Neural progenitor cell (in vitro differentiated cells): ENCODE results near the gene RTL10. TPM values are rescaled to one million over a fixed set of nuclear protein-coding genes. Genes with fewer than 3 reads are reported as not detected.

Experiments used
- DNase-seq: peaks from one replicate; pipeline ENCODE4 v3.0.0-alpha.2; 2016; ENCODE audit warnings: low spot score
- H2AFZ ChIP-seq: fragments of 200-600 bp; sonication (generic); replicated peaks from 2 replicates; pipeline ENCODE4 v1.6.1; 2016; ENCODE audit warnings: antibody characterized with exemption
- H3F3A ChIP-seq: fragments of 200-600 bp; sonication (generic); 2 replicates; pipeline ENCODE4 v1.6.1; 2016; ENCODE audit warnings: antibody characterized with exemption, low read depth
- H3K27ac ChIP-seq: fragments of 200-600 bp; sonication (generic); 2 replicates; pipeline ENCODE4 v1.5.1; 2016; ENCODE audit warnings: mild to moderate bottlenecking
- H3K27me3 ChIP-seq: fragments of 200-600 bp; sonication (generic); 2 replicates; pipeline ENCODE4 v1.6.1; 2016; ENCODE audit warnings: mild to moderate bottlenecking, moderate library complexity
- H3K36me3 ChIP-seq: fragments of 200-600 bp; sonication (generic); 2 replicates; pipeline ENCODE4 v1.5.1; 2016
- H3K4me1 ChIP-seq: fragments of 200-600 bp; sonication (generic); 2 replicates; pipeline ENCODE4 v1.6.1; 2016; ENCODE audit warnings: mixed run types
- H3K4me2 ChIP-seq: fragments of 200-600 bp; sonication (generic); 2 replicates; pipeline ENCODE4 v1.6.1; 2016
- H3K4me3 ChIP-seq: fragments of 200-600 bp; sonication (generic); 2 replicates; pipeline ENCODE4 v1.5.1; 2016
- H3K79me2 ChIP-seq: fragments of 200-600 bp; sonication (generic); 2 replicates; pipeline ENCODE4 v1.6.1; 2016; ENCODE audit warnings: low read depth
- H3K9ac ChIP-seq: fragments of 200-600 bp; sonication (generic); 2 replicates; pipeline ENCODE4 v1.6.1; 2016
- H3K9me3 ChIP-seq: fragments of 200-600 bp; sonication (generic); 2 replicates; pipeline ENCODE4 v1.5.1; 2016; ENCODE audit warnings: low read depth
- H4K20me1 ChIP-seq: fragments of 200-600 bp; sonication (generic); 2 replicates; pipeline ENCODE4 v1.6.1; 2016; ENCODE audit warnings: low read depth
- H3K27ac Mint-ChIP-seq: 3 replicates; pipeline ENCODE4 v1.8.0; 2021; ENCODE audit warnings: mixed read lengths
- H3K27me3 Mint-ChIP-seq: 2 replicates; pipeline ENCODE4 v1.8.0; 2022; ENCODE audit warnings: low read depth, mild to moderate bottlenecking, inconsistent platforms, moderate library complexity, mixed read lengths; ENCODE audit not compliant: insufficient read depth
- H3K36me3 Mint-ChIP-seq: 3 replicates; pipeline ENCODE4 v1.8.0; 2021; ENCODE audit warnings: mixed read lengths
- H3K4me1 Mint-ChIP-seq: 3 replicates; pipeline ENCODE4 v1.8.0; 2021; ENCODE audit warnings: mixed read lengths
- H3K4me3 Mint-ChIP-seq: 3 replicates; pipeline ENCODE4 v1.8.0; 2021; ENCODE audit warnings: mild to moderate bottlenecking, moderate library complexity, mixed read lengths
- H3K9me3 Mint-ChIP-seq: 3 replicates; pipeline ENCODE4 v1.8.0; 2020; ENCODE audit warnings: mixed read lengths
- EZH2 ChIP-seq: fragments of 200-600 bp; sonication (generic); IDR thresholded peaks from 2 replicates; pipeline ENCODE4 v1.6.1; 2017; ENCODE audit warnings: antibody characterized with exemption, mild to moderate bottlenecking, moderate library complexity
- EZH2phosphoT487 ChIP-seq: fragments of 200-600 bp; sonication (generic); IDR thresholded peaks from 2 replicates; pipeline ENCODE4 v1.6.1; 2017; ENCODE audit warnings: antibody characterized with exemption
- total RNA-seq: library from RNA; depleted of rRNA; stranded (reverse); fragments of >200 nt; gene quantifications from 2 replicates; pipeline ENCODE4 v1.2.3, GENCODE V29; 2015; ENCODE audit warnings: low replicate concordance
- TF ChIP-seq, protein P1 (sequence below): fragments of 200-600 bp; sonication (generic); IDR thresholded peaks from 2 replicates; pipeline ENCODE4 v1.5.1; 2017; ENCODE audit warnings: antibody characterized with exemption, mild to moderate bottlenecking

Gene RTL10
- total RNA-seq, 1 donor from 2014 or later, result 7.3 TPM

DNA sequence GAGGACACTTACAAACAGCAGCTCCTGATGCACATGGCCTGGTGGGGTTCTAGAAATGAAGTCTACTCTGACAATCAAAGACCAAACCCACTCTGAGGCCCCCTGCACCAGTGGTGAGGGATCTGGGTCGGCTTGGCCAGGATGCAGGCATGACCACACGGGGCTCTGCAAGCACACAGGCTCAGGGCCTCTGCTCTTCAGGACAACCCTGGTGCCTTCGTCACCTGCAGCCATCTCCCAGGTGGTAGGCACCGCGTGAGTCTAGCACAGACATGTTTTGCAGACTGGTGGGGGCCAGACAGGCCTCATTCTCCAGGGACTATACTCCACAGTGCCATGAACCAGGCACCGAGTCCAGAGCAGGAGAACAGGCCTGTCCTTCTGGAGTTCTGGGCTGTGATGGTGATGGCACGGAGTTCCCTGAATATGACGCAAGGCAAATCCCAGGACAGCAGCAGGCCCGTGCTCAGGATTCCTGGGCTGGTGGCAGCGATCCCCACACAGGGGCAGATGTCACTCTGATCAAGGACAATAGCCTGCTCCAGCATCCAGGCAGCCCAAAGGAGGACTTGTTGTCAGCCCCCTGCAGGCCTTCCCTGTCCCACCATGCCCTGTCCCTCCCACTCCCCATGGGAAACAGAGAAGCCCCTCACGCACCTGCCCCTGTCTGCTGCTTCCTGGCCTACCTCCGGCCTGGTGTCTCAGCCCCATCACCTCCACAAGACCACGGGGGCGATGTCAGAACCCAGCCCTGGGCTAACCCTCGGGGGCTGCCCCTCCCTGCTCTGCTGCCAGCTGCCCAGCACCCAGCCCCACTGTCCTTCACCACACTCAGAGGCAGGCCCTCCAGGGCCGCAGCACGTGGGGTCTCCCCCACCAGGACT is 36.1 kb downstream of the RTL10 start:
- H3K4me1 Mint-ChIP-seq, result peaks cover 9% of the 10 kb centered on the region
- H3K27me3 Mint-ChIP-seq, result no peaks in the 10 kb centered on the region
- H3K9me3 ChIP-seq, result no peaks in the 10 kb centered on the region
- no peak overlapping the region for H3K27ac Mint-ChIP-seq
- H3K4me3 Mint-ChIP-seq, result no peak overlapping the region
- no peak overlapping the region for H3K4me3 ChIP-seq
- no peak for DNase-seq
- no peak overlapping the region for H3K27ac ChIP-seq
- H2AFZ ChIP-seq, result no peak overlapping the region
- no peaks in the 10 kb centered on the region for H3F3A ChIP-seq
- no peaks in the 10 kb centered on the region for H3K36me3 ChIP-seq
- H3K9me3 Mint-ChIP-seq, result no peaks in the 10 kb centered on the region
- H4K20me1 ChIP-seq, result no peaks in the 10 kb centered on the region
- no peak overlapping the region for H3K4me2 ChIP-seq
- TF ChIP-seq, protein P1, sequence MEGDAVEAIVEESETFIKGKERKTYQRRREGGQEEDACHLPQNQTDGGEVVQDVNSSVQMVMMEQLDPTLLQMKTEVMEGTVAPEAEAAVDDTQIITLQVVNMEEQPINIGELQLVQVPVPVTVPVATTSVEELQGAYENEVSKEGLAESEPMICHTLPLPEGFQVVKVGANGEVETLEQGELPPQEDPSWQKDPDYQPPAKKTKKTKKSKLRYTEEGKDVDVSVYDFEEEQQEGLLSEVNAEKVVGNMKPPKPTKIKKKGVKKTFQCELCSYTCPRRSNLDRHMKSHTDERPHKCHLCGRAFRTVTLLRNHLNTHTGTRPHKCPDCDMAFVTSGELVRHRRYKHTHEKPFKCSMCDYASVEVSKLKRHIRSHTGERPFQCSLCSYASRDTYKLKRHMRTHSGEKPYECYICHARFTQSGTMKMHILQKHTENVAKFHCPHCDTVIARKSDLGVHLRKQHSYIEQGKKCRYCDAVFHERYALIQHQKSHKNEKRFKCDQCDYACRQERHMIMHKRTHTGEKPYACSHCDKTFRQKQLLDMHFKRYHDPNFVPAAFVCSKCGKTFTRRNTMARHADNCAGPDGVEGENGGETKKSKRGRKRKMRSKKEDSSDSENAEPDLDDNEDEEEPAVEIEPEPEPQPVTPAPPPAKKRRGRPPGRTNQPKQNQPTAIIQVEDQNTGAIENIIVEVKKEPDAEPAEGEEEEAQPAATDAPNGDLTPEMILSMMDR, result no peak
- TF ChIP-seq EZH2phosphoT487, result no peak
- no peak for TF ChIP-seq EZH2
- H3K9ac ChIP-seq, result no peak overlapping the region
- H3K79me2 ChIP-seq, result no peaks in the 10 kb centered on the region
- H3K27me3 ChIP-seq, result no peaks in the 10 kb centered on the region
- H3K36me3 Mint-ChIP-seq, result no peaks in the 10 kb centered on the region
- no peaks in the 10 kb centered on the region for H3K4me1 ChIP-seq

GRCh38 chr22:19816372-19817119 is 38.1 kb downstream of the RTL10 start:
- Histone ChIP-seq H3K4me3 (no peak overlapping the region), H3K9me3 (no peaks in the 10 kb centered on the region), H2AFZ (no peak overlapping the region), H3K36me3 (no peaks in the 10 kb centered on the region), H4K20me1 (no peaks in the 10 kb centered on the region), H3K79me2 (no peaks in the 10 kb centered on the region), H3K4me2 (no peak overlapping the region), H3K4me1 (no peaks in the 10 kb centered on the region), H3K27ac (no peak overlapping the region), H3K27me3 (no peaks in the 10 kb centered on the region), H3K9ac (no peak overlapping the region), H3F3A (no peaks in the 10 kb centered on the region)
- no peaks in the 10 kb centered on the region for H3K27me3 Mint-ChIP-seq
- no peak overlapping the region for H3K4me3 Mint-ChIP-seq
- no peaks in the 10 kb centered on the region for H3K9me3 Mint-ChIP-seq
- TF ChIP-seq EZH2 (no peak), EZH2phosphoT487 (no peak)
- TF ChIP-seq, protein P1, result no peak
- peaks cover 8% of the 10 kb centered on the region for H3K4me1 Mint-ChIP-seq
- no peak for DNase-seq
- H3K36me3 Mint-ChIP-seq, result no peaks in the 10 kb centered on the region
- H3K27ac Mint-ChIP-seq, result no peak overlapping the region

GRCh38 chr22:19815823-19816290 is 38.8 kb downstream of the RTL10 start:
- H3K27me3 Mint-ChIP-seq, result no peaks in the 10 kb centered on the region
- H4K20me1 ChIP-seq, result no peaks in the 10 kb centered on the region
- H3K79me2 ChIP-seq, result no peaks in the 10 kb centered on the region
- H3K27me3 ChIP-seq, result no peaks in the 10 kb centered on the region
- no peaks in the 10 kb centered on the region for H3K36me3 Mint-ChIP-seq
- H3K4me2 ChIP-seq, result no peak overlapping the region
- no peaks in the 10 kb centered on the region for H3K36me3 ChIP-seq
- no peaks in the 10 kb centered on the region for H3K9me3 ChIP-seq
- no peak overlapping the region for H3K4me3 ChIP-seq
- TF ChIP-seq EZH2 (no peak), EZH2phosphoT487 (no peak)
- TF ChIP-seq, protein P1, result no peak
- H3F3A ChIP-seq, result no peaks in the 10 kb centered on the region
- H3K9ac ChIP-seq, result no peak overlapping the region
- no peak overlapping the region for H3K27ac ChIP-seq
- H3K4me1 ChIP-seq, result no peaks in the 10 kb centered on the region
- no peak overlapping the region for H3K4me3 Mint-ChIP-seq
- no peak overlapping the region for H2AFZ ChIP-seq
- no peaks in the 10 kb centered on the region for H3K9me3 Mint-ChIP-seq
- H3K27ac Mint-ChIP-seq, result no peak overlapping the region
- peaks cover 11% of the 10 kb centered on the region for H3K4me1 Mint-ChIP-seq
- no peak for DNase-seq
